Thyroid gland (tissue), 4 donors: ENCODE results near the gene FIBCD1.

ENCODE experiments used
- POLR2A ChIP-seq, 2 donors: fragments of 450-650 bp; IDR thresholded peaks; one replicate each; pipeline ENCODE4 v1.6.1; 2017; ENCODE audit warnings: antibody characterized with exemption in 2 of 2, mild to moderate bottlenecking in 2 of 2, moderate library complexity in 1 of 2
- TF ChIP-seq, protein P1 (sequence below), 6 experiments: fragments of 200-600 bp in 3 of 6; fragments of 450-650 bp in 3 of 6; sonication (generic) in 3 of 6; IDR thresholded peaks; one replicate each; pipeline ENCODE4 v1.5.1; 2016 to 2019; ENCODE audit warnings: antibody characterized with exemption in 6 of 6, mild to moderate bottlenecking in 2 of 6, inconsistent platforms in 1 of 6, moderate library complexity in 1 of 6

DNA sequence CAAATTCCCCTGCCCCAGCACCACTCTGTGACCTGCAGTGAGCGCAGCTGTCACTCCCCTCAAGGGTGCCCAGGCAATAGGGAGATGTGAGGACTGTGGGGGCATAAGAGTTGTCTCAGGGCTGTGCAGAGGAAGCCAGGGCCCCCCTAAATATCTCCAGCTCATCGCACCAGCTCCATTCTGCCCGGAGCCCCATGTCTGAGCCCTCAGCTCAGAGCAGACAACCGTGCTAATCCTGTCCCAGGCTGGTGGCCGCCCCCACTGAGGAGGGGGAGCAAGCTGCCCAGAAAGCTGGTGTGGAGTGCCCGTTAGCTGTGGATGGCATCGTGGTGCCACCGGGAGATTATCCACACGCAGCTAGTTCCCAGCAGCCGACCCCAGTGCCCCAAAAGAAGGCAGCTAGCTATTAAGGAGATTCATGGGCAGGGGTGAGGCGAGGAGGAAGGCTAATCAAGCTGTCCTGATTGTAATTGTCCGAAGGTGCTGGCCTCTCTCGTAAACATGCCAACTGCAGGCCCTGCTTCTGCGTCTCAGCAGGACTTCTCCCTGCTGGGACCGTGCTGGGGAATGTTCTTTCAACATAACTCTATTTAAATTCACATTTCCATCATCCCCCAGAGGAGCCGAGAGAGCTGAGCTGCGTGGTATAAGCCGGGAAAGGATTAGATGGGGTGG lies 17.0 kb upstream of the FIBCD1 start:
- TF ChIP-seq, protein P1, sequence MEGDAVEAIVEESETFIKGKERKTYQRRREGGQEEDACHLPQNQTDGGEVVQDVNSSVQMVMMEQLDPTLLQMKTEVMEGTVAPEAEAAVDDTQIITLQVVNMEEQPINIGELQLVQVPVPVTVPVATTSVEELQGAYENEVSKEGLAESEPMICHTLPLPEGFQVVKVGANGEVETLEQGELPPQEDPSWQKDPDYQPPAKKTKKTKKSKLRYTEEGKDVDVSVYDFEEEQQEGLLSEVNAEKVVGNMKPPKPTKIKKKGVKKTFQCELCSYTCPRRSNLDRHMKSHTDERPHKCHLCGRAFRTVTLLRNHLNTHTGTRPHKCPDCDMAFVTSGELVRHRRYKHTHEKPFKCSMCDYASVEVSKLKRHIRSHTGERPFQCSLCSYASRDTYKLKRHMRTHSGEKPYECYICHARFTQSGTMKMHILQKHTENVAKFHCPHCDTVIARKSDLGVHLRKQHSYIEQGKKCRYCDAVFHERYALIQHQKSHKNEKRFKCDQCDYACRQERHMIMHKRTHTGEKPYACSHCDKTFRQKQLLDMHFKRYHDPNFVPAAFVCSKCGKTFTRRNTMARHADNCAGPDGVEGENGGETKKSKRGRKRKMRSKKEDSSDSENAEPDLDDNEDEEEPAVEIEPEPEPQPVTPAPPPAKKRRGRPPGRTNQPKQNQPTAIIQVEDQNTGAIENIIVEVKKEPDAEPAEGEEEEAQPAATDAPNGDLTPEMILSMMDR (IDR thresholded peaks at IDR 0.05): no peak
- TF ChIP-seq POLR2A (IDR thresholded peaks at IDR 0.05): no peak
